Measurements from ENCODE around the gene AVPR2.

AVPR2 gene

DNA sequence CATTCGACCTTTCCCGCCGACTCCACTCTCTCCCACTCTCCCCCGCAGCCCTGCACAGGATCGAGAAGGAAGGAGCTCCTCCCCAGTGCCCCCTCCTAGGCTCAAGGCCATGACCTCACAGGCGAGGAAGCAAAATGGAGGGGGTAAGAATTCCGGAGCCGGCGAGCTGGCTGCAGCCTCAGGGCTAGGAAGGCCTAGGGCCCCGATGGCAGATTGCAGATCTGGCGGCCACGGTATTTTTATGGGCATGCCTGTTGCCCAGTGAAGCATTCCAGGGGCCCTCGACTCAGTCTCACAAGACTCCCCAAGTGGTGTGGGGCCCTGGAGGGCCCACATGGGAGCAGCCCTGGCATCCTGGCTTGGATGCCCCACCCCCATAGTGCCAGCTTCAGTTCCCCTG, 17.6 kb upstream of the AVPR2 start:
- no peak for DNase-seq

DNA sequence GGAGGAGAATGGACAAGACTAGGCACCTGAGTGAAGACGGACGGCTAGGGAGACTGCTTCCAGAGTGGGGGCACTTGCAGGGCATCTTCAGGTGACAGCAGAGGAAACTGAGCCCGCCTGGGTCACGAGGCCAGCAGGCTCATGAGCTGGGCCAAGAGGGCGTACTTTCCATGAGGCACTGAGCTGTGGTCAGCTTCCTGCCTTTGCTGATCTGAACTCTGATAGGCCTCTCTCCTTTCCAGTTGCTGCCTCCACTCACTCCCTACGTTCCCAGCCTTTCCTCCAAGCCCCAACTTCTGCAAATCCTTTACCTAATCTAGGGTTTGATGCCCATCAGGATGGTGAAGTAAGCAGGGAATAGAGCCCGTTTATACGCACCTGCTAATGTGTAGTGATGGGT, 17.1 kb upstream of the AVPR2 start:
- no peak for DNase-seq

DNA sequence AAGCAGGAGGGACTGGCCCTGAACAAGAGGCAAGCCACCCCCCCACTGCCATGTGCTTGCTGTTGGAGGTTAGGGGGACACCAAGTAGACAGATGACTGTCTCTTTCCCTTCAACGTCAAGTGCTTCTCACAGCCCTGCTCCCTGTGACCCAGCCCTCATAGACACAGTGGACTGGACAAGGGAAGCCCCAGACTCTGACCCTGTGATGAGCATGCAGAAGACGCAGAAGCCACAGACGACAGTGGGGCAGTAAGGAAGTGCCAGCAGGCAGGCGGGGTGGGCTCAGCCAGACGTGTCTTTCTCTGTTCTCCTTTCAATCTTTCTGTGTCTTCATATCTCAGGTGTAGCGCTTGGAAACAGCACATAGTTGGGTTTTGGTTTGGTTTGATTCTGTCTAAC, 16.1 kb upstream of the AVPR2 start:
- DNase-seq = no peak

DNA sequence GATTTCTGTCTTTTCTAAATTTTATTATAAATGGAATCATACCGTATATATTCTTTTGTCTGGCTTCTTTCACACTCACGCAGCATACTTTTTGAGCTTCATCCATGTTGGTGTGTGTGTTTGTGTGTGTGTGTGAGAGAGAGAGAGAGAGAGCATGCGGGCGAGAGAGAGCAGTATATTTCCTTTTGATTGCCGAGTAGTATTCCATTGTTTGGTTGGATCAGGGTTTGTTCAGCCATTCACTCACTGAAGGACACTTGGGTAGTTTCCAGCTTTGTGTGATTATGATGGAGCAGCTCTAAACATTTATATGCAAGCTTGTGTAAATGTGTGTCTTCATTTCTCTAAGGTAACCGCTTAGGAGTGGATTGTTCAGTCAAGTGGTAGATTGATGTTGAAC, 15.3 kb upstream of the AVPR2 start:
- DNase-seq = no peak

DNA sequence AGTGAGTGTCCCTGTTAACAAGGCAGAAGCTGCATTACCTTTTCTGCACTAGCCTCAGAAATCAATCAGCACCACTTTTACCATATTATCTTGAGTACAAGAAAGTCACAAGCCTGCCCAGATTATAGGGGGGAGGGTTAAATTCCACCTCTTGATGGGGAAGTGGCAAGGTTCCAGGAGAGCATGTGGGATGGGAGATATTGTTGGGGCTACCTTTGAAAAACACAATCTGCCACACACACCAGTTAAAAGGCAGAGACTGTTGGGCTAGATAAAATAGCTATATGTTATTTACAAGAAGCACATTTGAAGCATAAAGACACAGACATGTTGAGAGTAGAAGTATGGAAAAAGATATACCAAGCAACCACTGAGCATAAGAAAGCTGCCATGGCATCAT, 6.6 kb upstream of the AVPR2 start:
- DNase-seq = no peak

DNA sequence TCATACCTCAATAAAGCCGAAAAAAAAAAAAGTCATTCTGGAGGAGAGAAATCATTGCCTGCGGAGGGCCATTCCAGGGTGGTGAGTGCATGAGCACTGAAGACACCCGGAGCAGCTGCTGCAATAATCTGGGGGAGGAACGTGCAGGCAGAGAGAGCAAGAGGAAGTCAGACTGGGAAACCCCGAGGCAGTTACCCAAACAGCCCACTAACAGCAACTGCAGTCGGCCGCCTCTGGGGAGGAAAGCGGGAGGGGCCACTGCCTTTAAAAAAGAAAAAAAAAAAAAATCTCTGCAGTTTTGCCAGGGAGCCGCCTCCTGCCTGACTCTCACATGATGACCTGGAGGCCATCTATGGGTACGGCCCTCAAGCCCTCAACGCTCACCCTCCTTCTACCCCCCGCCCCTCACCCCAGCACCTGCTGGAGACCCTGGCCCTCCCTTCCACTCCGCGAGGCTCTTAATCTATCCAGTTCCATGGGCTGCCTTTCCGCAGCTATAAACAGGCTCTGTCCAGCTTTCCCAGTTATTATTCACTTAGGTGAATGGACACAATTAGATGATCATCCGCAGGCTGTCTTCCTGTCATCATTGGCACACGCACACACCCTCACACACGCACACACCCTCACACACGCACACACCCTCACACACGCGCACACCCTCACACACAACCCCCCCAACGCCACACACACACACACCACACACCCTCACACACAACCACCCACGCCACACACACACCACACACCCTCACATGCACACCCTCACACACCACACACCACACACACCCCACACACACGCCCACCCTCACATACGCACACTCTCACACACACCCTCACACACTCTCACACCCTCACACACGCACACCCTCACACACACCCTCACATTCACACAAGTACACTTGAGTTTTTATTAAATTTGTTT, 3.4 kb upstream of the AVPR2 start:
- DNase-seq = peak; percentile 72 to 77

DNA sequence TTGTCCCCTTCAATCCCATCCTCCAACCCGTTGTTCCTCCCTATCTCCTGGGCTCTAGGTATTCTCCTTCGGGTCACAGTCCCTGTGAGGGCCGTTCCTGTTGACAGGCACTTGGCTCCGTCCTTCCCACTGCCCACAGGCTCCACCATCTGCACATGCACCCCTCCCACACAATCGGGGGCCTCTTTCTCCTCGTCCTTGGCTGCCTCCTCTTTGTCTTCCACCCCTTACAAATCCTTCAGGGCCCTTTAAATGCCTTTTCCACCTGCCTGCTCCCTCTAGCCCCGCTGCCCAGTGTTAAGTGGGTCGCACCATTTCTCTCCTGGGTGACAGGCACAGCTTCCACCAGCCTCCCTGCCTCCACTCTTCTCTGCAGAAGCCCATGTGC, 2.7 kb upstream of the AVPR2 start:
- no peak for DNase-seq

DNA sequence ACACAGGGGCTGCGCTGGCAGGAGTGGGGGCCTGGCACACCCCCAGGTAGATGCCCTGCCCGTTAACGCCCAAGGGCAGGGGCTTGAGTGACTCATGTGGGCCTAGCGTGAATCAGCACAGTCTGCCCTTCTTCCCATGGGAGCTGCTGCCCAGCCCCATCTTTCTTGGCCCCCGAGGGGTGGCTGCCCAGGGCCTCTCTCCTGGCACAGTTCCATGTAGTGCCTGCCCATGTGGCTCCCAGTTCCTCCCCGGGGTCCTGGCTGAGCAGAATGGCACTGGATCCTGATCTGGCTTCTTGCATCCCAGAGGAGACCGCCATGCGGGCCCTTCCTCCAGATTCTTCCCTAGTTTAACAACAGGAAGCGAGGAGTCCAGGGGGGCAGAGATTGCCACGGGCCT, 2.1 kb upstream of the AVPR2 start:
- DNase-seq = no peak

DNA sequence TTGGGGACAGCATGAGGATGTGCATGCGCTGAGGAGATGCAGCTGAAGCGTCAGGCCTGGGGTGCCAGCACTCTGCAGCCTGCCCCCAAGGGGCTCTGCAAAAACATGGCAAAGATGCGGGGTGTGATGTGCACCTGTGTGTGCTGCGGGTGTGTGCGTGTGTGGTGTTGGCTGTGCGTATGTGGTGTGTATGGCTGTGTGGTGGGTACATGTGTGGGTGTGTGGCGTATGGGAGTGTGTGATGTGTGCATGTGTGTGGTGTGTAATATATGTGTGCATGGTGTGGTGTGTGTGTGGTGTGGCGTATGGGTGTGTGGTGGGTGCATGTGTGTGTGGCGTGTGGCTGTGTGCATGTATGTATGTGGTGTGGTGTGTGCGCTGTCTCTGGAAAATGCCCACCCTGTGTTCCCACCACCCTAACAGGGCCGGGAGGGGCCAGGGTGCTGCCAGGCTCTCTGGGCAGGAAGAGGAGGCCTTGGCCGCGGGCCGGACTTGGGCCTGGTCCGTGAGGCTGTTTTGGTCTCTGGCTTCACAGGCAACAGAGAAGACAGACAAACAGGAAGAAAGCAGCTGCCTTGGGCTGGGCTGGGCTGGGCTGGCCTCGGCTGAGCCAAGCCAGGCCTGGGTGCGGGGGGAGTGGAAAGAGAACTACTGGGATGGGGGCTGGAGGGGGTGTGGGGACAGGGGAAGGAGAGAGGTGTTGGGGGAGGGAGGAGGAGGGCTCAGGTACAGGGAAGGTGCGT, 1.1 kb upstream of the AVPR2 start:
- no peak for DNase-seq

DNA sequence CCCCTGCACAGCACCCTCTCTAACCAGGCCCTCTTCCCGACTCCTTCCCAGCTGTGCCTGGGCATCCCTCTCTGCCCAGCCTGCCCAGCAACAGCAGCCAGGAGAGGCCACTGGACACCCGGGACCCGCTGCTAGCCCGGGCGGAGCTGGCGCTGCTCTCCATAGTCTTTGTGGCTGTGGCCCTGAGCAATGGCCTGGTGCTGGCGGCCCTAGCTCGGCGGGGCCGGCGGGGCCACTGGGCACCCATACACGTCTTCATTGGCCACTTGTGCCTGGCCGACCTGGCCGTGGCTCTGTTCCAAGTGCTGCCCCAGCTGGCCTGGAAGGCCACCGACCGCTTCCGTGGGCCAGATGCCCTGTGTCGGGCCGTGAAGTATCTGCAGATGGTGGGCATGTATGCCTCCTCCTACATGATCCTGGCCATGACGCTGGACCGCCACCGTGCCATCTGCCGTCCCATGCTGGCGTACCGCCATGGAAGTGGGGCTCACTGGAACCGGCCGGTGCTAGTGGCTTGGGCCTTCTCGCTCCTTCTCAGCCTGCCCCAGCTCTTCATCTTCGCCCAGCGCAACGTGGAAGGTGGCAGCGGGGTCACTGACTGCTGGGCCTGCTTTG, 1.1 kb downstream of the AVPR2 start:
- DNase-seq = no peak

DNA sequence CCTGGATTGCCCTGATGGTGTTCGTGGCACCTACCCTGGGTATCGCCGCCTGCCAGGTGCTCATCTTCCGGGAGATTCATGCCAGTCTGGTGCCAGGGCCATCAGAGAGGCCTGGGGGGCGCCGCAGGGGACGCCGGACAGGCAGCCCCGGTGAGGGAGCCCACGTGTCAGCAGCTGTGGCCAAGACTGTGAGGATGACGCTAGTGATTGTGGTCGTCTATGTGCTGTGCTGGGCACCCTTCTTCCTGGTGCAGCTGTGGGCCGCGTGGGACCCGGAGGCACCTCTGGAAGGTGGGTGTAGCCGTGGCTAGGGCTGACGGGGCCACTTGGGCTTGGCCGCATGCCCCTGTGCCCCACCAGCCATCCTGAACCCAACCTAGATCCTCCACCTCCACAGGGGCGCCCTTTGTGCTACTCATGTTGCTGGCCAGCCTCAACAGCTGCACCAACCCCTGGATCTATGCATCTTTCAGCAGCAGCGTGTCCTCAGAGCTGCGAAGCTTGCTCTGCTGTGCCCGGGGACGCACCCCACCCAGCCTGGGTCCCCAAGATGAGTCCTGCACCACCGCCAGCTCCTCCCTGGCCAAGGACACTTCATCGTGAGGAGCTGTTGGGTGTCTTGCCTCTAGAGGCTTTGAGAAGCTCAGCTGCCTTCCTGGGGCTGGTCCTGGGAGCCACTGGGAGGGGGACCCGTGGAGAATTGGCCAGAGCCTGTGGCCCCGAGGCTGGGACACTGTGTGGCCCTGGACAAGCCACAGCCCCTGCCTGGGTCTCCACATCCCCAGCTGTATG, 1.8 kb downstream of the AVPR2 start:
- peak; percentile 24 to 40 for DNase-seq

DNA sequence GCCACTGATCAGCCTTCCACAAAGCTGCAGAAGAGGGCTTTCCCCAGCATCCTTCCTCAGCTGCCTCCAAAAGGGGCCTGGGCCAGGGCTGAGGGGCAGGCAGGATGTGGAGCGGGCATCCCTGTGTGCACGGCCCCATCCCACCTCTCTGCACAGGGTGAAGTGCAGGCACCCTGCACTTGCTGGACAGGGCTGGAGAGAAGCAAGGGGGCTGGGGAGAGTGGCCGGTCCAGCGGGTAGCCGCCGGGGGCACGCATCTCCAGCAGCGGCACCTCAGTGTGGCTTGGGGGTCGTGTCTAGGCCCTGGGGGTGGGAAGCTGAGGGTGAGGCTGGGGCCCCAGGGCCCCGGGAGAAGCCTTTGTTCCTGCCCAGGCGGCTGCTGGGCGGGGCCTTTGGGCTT, 3.0 kb downstream of the AVPR2 start:
- no peak for DNase-seq

DNA sequence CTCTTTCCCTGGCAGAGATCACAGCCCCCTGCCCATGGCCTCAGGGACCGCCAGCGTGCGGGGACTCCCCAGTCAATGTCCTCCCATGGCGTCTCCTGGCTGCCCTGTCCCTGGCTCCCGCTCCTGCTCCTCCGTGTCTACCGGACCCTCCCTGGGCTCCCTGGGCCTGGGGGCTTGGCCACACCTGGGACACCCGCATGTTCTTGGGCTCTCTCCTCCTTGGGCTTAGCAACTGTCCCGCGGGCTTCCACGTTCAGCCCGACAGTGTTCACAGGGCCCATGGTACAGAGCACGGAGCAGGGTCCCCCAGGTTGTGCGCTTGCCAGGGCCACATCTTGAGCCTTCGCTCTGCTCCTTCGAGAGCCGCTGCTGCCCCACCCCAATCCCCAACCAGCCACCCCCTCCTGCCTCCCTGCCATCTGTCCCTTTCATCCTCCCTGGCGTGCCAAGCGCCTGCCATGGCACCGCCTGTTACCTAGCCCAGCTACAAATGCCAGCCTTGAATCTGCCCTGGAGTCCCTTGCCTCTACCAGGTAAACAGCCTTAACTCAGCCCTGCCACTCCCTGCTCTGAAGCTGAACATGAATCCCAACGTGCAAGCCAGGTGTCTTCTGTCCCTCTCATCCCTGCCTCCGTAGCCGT, 3.9 kb downstream of the AVPR2 start:
- DNase-seq = no peak

DNA sequence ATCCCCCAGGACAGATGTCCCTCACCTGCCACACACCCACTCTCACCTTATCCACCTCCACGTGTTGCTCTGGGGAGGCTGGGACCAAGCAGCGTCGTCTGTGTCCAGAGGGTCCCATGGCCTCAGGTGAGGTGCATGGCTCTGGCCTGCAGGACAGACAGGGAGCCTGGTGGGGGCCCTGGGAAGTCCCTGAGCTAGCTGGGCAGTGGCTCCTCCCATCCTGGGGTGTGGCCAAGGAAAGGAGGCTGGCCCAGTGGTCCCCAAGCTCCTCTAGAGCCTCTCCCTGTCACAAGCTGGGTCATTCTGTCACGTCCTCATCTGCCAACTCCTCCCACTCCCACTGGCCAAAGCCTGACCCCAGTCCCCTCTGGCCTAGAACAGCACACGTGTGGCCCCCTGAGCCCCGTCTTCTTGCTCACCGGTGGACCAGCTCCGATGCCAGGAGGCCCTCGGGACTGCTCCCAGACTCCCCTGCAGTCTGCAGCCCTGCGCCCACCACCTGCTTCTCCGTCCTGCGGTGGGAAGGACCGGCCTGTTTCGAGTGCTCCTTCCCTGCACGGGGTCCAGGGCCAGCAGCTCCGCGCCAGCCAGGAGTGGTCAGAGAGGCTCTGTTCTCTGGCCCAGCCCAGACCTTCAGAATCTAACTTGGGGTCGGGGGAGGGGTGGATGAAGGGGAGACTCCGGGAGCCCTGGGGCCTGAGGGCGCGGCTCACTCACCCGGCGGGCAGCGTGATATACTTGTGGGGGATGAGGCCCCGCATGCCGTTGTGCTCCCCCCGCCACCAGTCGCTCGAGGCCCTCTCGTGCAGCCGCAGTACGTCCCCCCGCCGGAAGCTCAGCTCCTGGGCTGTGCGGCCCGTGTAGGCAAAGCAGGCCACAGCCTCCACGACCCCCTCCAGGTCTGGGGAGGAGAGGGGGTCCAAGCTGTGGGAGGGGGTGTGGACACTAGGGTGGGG, 4.8 kb downstream of the AVPR2 start:
- DNase-seq = no peak

DNA sequence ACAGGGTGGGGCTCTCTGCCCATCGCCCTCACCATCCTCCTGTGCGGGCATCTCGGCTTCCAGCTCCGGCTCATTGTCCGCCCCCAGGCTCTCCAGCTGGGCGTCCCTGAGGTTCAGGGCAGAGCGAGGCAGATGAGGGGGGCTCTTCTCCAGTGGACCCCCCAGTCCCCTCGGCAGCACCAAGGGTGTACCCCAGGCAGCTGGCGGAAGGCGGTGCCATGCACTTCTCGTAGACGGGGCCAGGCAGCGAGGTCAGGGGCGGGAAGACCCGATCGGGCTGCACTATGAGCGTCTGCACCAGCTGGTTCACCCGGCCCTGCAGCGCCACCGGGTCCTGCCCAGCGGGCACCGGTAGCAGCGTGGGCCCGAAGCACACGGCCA, 5.5 kb downstream of the AVPR2 start:
- DNase-seq = no peak

DNA sequence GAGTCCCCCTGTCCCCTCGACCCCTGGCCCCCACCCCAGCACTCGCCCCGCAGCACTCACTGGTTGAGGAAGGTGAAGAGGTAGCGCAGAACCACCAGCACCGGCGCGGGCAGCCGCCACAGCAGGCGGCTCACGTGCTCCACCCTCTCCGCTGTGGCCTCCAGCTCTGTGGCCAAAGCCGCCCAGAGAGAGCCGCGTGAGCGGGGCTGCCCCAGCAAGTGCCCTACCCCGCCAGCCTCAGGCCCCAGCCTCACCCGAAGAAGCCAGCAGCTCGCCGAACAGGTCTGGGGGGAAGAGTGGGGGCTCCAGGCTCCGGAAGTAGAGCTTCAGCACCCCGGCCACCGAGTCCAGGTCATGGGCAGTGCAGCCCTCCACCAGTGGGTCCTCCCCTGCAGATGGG, 6.0 kb downstream of the AVPR2 start:
- DNase-seq = no peak

DNA sequence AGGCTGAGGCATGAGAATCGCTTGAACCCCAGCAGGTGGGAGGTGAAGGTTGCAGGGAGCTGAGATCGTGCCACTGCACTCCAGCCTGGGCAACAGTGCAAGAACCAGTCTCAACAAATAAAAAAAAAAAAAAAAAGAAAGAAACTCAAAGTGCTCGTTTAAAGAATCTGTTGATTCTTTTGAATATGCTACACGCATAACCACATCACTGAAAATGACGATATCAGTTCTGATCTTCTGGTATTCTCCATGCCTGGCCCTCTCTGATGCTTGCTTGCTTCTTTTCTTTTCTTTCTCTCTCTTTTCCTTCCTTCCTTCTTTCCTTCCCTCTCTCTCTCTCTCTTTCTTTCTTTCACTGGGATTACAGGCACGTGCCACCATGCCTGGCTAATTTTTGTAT, 7.3 kb downstream of the AVPR2 start:
- DNase-seq = no peak

DNA sequence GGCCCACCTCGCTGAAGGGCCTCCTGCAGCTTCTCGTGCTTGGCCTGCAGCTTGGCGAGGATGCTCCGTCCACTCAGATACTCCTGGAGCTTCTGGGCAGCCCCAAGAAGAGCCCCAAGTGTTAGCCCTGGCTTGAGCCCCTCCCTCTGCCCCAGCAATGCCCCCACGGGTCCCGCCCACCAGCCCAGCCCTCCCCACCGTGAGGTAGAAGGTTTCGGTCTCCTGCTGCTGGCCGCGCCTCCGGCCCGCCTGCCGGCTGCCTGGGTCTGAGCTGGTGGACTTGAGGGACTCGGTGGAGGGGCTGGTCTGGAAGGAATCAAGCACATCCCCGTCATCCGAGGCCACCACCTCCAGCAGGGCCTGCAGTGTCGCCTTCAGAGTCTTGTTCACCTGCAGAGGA, 8.7 kb downstream of the AVPR2 start:
- DNase-seq = no peak

DNA sequence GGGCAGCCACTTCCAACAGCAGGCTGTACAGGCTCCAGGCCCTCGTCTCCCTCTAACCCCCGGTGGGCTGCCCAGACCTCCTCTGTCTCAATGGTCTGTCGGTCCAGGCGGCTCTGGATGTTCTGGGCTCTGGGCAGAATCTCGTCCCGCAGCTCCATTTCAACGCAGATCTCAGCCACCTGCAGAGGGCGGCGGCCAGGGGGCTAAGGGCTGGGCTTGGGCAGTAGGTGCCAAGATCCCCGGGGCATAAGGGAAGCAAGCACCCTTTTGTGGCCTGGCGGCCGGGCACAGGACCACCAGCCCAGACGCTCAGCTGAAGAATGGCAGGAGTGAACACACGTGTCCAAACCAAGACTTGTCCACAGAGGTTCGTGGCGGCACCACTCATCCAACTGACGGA, 9.2 kb downstream of the AVPR2 start:
- no peak for DNase-seq

DNA sequence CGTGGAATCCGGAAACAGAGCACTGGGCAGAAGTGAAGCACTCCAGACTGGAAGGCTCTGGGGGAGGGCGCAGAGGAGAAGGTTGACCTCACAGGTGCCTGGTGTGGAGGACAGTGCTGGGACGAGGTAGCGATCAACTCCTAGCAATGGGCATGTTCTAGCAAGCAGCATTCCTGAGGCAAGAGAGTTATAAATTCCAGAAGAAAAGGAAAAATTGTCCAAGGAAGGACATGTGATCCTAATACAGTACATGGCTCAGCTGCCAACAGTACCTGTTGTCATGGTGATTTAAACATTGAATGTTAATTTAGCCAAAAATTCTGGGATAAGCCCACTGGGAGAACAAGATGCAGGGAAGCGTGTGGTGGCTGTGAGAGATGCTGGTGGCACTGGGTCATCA, 13.4 kb downstream of the AVPR2 start:
- DNase-seq = no peak

DNA sequence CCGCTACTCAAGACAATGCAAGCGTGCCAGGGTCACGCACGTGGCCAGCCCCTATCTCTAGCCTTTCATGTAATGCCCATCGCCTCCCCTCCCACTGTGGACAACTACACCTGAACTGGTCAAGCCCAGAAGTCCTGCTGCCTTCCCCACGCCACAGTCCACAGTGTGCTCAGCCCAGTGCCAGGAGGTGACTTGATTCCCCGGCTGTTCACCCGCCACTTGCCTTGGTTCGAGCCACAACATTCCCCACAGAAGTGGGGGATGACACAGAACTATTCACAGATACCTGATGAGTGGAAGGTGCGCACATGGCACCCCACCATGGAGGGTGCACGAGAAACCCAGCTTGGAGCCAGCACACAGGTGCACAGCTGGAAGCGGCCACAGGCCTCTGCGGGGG, 14.8 kb downstream of the AVPR2 start:
- no peak for DNase-seq

DNA sequence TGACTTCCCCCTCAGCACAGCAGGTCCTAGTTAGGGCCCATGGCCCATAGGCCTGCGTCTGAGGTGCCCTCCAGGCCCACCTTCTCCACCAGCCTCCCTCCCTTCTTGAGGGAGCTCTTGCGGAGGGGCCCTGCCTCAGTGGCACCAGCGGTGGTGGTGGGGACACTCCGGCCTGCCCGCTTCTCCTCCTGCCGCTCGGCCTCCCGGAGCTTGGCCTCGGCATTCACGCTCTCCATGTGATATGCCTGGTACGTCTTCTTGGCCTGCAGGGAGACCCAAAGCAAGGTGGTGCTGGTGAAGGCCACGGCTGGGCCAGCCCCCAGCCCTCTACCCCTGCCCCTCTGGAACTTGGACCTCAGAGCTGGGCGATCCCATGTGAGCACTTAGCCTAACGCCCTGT, 16.1 kb downstream of the AVPR2 start:
- DNase-seq = no peak
